8988T (cell line): ENCODE measurements around the gene S100A4.
A peak's percentile ranks its signal among the peaks of the same experiment; 100 is the strongest.
"Not testable (repeated sequence)": the region's sequence is repeated elsewhere in the genome, so short reads cannot be mapped to it uniquely, and the experiment has no call there.

Experiments
- DNase-seq: peaks from one replicate; pipeline ENCODE4 v3.0.0; 2011

The S100A4 gene

GRCh38 chr1:153566414-153567371, 21.1 kb upstream of the S100A4 start:
- peak; percentile 87 for DNase-seq

DNA sequence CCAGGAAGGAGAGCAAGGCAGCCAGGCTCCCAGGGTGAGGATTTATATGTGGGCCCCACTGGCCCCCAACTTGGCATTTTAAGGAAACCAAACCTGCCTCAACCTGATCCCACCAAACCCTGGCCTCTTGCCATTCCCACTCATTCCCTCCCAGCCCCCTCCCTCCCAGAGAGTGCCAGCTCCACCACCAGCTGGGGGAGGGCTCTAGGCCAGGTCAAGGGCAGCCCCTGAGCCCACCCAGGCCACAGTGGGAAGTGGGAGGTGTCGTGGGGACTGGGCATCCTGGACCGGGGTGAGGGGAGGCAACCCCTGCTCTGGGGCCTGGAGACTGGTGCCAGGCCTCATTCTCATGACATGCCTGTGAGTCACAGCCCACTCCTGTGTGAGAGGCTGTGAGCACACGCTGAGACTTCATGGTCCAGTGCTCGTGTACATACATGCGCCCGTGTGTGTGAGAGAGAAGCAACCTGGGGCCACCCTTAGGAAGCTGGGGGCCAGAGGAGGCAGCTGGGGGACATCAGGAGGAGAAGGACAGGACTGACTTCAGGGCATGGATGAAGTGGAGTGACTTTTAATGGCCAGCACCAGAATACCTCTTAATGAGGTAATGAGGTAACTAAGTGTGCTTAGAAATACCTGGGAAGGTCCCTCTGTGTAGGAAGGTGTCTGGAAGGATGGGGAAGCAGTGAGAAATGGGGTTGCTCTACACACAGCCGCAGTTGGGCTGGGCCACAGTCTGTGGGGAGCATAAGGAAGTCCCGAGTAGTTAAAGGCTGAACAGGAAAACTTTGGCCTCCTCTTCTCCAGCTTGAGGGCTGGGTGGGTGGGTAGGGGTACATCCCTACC, 20.1 kb upstream of the S100A4 start, which contains the start of gene S100A2:
S100A2 (minus strand) TSS at position 316 of the 846 bp plus-strand sequence. CDS start 1,967 bp downstream, outside the sequence.
- peak; percentile 59 for DNase-seq

GRCh38 chr1:153563991-153564390, 18.4 kb upstream of the S100A4 start:
- peak; percentile 4 for DNase-seq

GRCh38 chr1:153563483-153563901, 17.9 kb upstream of the S100A4 start:
- DNase-seq = peak; percentile 12

DNA sequence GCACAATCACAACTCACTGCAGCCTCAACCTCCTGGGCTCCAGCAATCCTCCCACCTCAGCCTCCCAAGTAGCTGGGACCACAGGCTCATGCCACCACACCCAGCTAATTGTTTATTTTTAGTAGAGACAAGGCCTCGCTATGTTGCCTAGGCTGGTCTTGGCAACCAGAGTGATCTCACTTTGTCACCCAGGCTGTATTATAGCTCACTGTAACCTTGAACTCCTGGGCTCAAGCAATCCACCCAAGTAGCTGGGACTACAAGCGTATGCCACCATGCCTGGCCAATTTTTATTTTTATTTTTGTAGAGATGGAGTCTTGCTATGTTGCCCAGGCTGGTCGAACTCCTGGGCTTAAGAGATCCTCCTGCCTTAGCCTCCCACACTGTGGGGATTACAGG, 16.4 kb upstream of the S100A4 start:
- DNase-seq = not testable (repeated sequence)

GRCh38 chr1:153561466-153561985, 15.9 kb upstream of the S100A4 start:
- no peak for DNase-seq

DNA sequence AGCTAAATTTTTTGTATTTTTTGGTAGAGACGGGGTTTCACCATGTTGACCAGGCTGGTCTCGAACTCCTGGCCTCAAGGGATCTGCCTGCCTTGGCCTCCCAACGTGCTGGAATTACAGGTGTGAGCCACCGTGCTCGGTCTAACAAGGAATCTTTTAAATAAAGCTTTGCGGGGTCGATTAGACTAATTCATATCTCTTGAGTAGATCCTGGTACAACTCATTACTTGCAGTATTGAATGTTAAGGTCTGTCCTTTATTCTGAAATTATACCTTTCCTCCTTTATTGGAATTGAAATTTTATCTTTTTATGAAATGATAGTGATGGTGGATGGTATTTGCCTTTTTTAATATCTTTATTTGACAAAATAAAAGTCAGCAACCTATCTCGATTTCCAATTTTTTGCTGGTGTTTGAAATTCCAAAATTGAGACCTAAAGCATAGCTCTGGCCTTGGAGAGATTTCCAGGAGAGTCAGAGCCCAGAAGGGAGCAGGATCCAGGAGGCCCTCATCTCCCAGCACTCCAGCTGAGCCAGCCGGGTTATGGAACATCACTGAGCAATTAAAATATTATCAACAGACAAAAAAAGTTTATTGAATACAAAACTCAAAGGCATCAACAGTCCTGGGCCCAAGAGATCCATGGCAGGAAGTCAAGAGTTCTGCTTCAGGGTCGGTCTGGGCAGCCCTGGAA, 15.3 kb upstream of the S100A4 start:
- no peak for DNase-seq

DNA sequence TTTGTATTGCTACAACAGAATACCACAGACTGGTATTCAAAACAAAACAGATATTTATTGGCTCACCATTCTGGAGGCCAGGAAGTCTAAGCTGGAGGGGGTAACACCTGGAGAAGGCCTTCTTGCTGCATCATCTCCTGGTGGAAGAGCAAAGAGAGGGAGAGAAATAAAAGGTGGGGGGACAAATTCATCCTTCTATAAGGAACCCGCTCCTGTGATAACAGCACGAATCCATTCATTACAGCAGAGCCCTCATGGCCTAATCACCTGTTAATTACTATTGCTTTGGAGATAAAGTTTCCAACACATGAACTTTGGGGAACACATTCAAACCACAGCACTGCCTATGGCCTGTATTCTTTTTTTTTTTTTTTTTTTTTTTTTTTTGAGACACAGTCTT, 14.6 kb upstream of the S100A4 start:
- no peak for DNase-seq

DNA sequence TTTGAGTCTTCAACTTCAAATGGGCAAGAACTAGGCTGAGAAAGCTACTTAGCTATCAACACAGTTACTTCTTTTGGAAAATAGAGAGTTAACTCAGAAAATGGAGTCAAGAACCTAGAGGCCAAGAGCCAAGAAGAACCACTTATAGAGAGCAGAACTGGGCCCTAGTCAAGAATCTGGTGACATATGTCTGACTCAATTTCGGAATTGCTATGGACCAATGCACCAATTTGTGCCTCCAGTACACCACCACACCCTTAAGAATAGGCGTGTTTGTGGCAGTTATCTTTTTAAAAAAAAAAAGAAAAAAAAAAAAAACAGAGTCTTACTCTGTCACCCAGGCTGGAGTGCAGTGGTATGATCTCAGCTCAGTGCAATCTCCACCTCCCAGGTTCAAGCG, 12.3 kb upstream of the S100A4 start:
- DNase-seq = no peak

GRCh38 chr1:153556348-153556747, 10.7 kb upstream of the S100A4 start:
- DNase-seq = no peak

- no peak for DNase-seq
Observed at GRCh38 chr1:153553830-153554541, 8.4 kb upstream of the S100A4 start.

DNA sequence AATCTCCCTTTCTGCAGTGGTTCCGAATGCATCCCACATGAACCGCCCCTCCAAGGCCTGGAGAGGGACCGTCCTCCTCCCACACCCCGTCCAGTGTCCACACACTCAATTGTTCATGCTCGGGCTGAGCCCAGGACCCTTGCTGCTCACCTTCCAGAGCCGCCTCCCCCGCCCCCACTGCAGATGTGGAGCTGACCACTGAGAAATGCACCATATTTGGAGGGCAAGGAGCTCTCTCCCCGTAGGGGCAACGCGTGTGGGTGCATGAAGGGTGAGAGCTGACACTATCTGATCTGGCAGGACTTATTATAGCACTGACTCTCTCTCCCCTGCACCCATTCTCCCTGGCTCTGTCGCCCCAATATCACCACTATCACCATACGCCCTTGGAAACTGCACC, 7.5 kb upstream of the S100A4 start:
- no peak for DNase-seq

- DNase-seq = no peak
Observed at GRCh38 chr1:153552335-153552734, 6.7 kb upstream of the S100A4 start.

DNA sequence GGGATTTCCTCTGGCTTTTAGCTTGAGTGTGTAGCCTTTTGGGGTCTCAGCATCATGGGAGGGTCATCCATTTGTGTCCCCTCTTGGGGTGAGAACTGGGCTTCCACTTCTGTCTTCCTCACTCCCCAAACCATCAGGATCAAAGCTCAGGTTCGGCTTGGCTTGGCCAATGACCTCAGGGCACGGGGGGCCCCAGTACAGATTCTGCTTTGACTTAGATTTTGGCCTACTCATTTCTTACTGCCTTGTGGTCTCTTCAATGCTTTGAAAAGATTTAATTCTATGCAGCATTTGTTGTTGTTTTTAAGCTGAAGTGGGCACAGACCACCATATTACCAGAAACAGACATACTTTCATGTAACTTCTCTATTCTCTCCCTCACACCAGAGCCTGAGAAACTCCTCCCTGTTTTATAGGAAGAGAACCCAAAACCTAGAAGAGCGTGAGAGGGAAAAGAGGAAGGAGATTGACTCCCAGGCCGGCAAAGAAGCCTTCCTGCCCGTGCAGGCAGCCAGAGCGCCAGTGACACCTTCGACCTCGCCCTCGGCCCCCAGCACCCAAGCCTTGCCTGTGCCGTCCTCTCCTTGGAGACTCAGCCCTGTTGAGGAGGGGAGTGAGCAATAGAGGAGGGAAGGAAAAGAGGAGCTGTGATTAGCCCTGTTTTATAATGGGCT, 5.4 kb upstream of the S100A4 start:
- no peak for DNase-seq

- no peak for DNase-seq
Observed at GRCh38 chr1:153550398-153550758, 4.8 kb upstream of the S100A4 start.

- no peak for DNase-seq
Observed at GRCh38 chr1:153549741-153550397, 4.3 kb upstream of the S100A4 start.

DNA sequence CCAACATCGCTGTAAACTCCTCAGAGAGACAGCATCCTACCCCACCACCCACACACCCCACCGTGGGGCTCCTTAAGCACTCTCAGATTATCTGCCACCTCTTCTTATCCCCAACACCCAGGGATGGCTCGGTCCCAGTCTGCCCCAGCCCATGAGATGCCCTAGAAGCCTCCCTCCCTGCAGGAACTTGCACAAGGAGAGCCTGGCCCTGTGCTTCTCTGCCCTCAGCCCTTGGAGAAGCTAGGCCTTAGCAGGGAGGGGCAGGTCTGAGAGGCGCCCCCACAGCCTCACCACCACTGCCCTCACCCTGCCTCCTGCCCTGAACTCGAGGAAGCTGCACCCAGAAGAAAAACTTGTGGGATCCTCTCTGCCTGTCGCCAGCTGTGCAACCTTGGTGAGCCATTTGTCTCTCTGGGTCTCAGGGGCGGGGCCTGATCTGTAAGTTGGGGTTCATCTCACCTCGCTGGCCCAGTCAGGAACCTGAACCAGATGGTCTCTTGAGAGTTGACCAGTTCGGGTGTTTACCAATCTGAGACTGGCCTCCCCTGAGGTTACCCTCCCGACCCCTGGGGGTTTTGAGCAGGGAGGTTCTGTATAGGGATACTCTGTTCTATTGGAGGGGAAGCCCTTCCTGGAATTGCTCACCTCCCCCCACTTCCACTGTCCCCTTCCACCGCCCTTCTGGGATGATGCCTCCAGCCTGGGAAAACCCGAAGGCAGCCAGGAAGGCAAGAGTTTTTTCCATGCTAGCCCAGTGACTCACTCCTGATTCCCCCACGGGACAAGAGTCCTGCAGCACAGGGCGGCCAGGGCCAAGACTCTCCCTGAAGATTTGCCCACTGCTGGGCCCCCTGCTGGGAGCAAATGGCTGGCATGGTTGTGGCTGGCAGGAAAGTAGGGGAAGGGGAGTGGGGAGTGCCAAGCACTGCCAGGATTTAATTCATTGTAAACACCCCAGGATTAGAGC, 3.4 kb upstream of the S100A4 start, which contains the start of gene S100A3:
S100A3 (minus strand) TSS at position 537 of the 967 bp plus-strand sequence. CDS start 773 bp downstream, outside the sequence.
- no peak for DNase-seq

- DNase-seq = no peak
Observed at GRCh38 chr1:153547560-153548551, 2.2 kb upstream of the S100A4 start.
